Hypothalamus (tissue), 51 donors: ENCODE data around the gene CLDN4.
"Not testable (repeated sequence)": the region's sequence is repeated elsewhere in the genome, so short reads cannot be mapped to it uniquely, and the experiment has no call there.

Experiments used
- DNase-seq, 51 donors: peaks; one replicate each; lab custom pipeline; 2025; lab: John Stamatoyannopoulos, UW

The CLDN4 gene

GRCh38 chr7:73823257-73823656 is 7.5 kb upstream of the CLDN4 start:
- DNase-seq: no peak

GRCh38 chr7:73823873-73824592 is 6.8 kb upstream of the CLDN4 start:
- no peak for DNase-seq

GRCh38 chr7:73824986-73825385 is 5.8 kb upstream of the CLDN4 start:
- DNase-seq: no peak

GRCh38 chr7:73827567-73828106 is 3.2 kb upstream of the CLDN4 start:
- DNase-seq: no peak

- no peak for DNase-seq
Observed at GRCh38 chr7:73828107-73828803, 2.5 kb upstream of the CLDN4 start.

GRCh38 chr7:73828972-73829371 is 1.8 kb upstream of the CLDN4 start:
- DNase-seq: no peak

- no peak for DNase-seq
Observed at GRCh38 chr7:73829505-73829904, 1.3 kb upstream of the CLDN4 start.

GRCh38 chr7:73829921-73830680 is 695 bp upstream of the CLDN4 start:
- DNase-seq: no peak

- DNase-seq: no peak
Observed at GRCh38 chr7:73831584-73831833, 713 bp downstream of the CLDN4 start.

GRCh38 chr7:73831834-73832651 is 1.2 kb downstream of the CLDN4 start:
- DNase-seq: no peak

- no peak for DNase-seq
Observed at GRCh38 chr7:73832806-73833205, 2.0 kb downstream of the CLDN4 start.

- no peak for DNase-seq
Observed at GRCh38 chr7:73833251-73833919, 2.6 kb downstream of the CLDN4 start.

- no peak for DNase-seq
Observed at GRCh38 chr7:73834626-73835191, 3.9 kb downstream of the CLDN4 start.

GRCh38 chr7:73837167-73837566 is 6.4 kb downstream of the CLDN4 start:
- DNase-seq: not testable (repeated sequence)

GRCh38 chr7:73838642-73839041 is 7.8 kb downstream of the CLDN4 start:
- no peak for DNase-seq

GRCh38 chr7:73839290-73839689 is 8.5 kb downstream of the CLDN4 start:
- no peak for DNase-seq

GRCh38 chr7:73839743-73840714 is 9.2 kb downstream of the CLDN4 start:
- no peak for DNase-seq

- DNase-seq: no peak
Observed at GRCh38 chr7:73840715-73841379, 10.1 kb downstream of the CLDN4 start.
